MM.1S (cell line): ENCODE measurements around the gene SEPTIN8.

Source experiments
- DNase-seq: peaks from one replicate; pipeline ENCODE4 v3.0.0-alpha.2; 2015
- H2AFZ ChIP-seq: fragments of 300-600 bp; sonication (generic); 2 replicates; pipeline ENCODE4 v1.6.0; 2016; ENCODE audit warnings: antibody characterized with exemption, low read length
- H3F3A ChIP-seq: fragments of 300-600 bp; sonication (generic); 2 replicates; pipeline ENCODE4 v1.6.1; 2016; ENCODE audit warnings: mild to moderate bottlenecking, antibody characterized with exemption, low read length, moderate library complexity, mixed read lengths; ENCODE audit not compliant: insufficient read depth
- H3K27ac ChIP-seq: fragments of 300-600 bp; sonication (generic); 2 replicates; pipeline ENCODE4 v1.5.1; 2016; ENCODE audit warnings: mild to moderate bottlenecking, low read length
- H3K27me3 ChIP-seq: fragments of 300-600 bp; sonication (generic); replicated peaks from 2 replicates; pipeline ENCODE4 v1.6.0; 2016; ENCODE audit warnings: low read length; ENCODE audit not compliant: insufficient read depth
- H3K36me3 ChIP-seq: fragments of 300-600 bp; sonication (generic); replicated peaks from 2 replicates; pipeline ENCODE4 v1.6.1; 2016; ENCODE audit warnings: mild to moderate bottlenecking, low read length, mixed read lengths; ENCODE audit not compliant: insufficient read depth
- H3K4me1 ChIP-seq: fragments of 300-600 bp; sonication (generic); 2 replicates; pipeline ENCODE4 v1.6.1; 2016; ENCODE audit warnings: low read length, mixed read lengths
- H3K4me2 ChIP-seq: fragments of 300-600 bp; sonication (generic); 2 replicates; pipeline ENCODE4 v1.6.0; 2016; ENCODE audit warnings: low read depth, low read length
- H3K4me3 ChIP-seq: fragments of 300-600 bp; sonication (generic); 2 replicates; pipeline ENCODE4 v1.5.1; 2016; ENCODE audit warnings: low read length, mixed read lengths
- H3K79me2 ChIP-seq: fragments of 300-600 bp; sonication (generic); 2 replicates; pipeline ENCODE4 v1.6.1; 2016; ENCODE audit warnings: mixed run types, low read length, mixed read lengths
- H3K9ac ChIP-seq: fragments of 300-600 bp; sonication (generic); 2 replicates; pipeline ENCODE4 v1.6.1; 2016; ENCODE audit warnings: low read length, mixed read lengths
- H3K9me2 ChIP-seq: fragments of 300-600 bp; sonication (generic); replicated peaks from 2 replicates; pipeline ENCODE4 v1.6.1; 2016; ENCODE audit warnings: mild to moderate bottlenecking, low read length, mixed read lengths; ENCODE audit not compliant: insufficient read depth
- H3K9me3 ChIP-seq: fragments of 300-600 bp; sonication (generic); replicated peaks from 2 replicates; pipeline ENCODE4 v1.6.1; 2016; ENCODE audit warnings: mild to moderate bottlenecking, low read length, mixed read lengths; ENCODE audit not compliant: insufficient read depth
- H4K20me1 ChIP-seq: fragments of 300-600 bp; sonication (generic); 2 replicates; pipeline ENCODE4 v1.6.1; 2016; ENCODE audit warnings: mild to moderate bottlenecking, low read length, moderate library complexity, mixed read lengths; ENCODE audit not compliant: insufficient read depth
- EZH2 ChIP-seq: fragments of 300-600 bp; sonication (generic); optimal IDR thresholded peaks from 2 replicates; pipeline ENCODE3; 2017; ENCODE audit warnings: low read depth, mild to moderate bottlenecking, antibody characterized with exemption, low read length, mixed read lengths
- EZH2phosphoT487 ChIP-seq: fragments of 300-600 bp; sonication (generic); IDR thresholded peaks from 2 replicates; pipeline ENCODE4 v1.6.1; 2018; ENCODE audit warnings: antibody characterized with exemption, low read length
- TF ChIP-seq, protein P1 (sequence below): fragments of 300-600 bp; sonication (generic); IDR thresholded peaks from 2 replicates; pipeline ENCODE4 v1.5.1; 2016; ENCODE audit warnings: antibody characterized with exemption, low read length, mixed read lengths

SEPTIN8 gene

DNA sequence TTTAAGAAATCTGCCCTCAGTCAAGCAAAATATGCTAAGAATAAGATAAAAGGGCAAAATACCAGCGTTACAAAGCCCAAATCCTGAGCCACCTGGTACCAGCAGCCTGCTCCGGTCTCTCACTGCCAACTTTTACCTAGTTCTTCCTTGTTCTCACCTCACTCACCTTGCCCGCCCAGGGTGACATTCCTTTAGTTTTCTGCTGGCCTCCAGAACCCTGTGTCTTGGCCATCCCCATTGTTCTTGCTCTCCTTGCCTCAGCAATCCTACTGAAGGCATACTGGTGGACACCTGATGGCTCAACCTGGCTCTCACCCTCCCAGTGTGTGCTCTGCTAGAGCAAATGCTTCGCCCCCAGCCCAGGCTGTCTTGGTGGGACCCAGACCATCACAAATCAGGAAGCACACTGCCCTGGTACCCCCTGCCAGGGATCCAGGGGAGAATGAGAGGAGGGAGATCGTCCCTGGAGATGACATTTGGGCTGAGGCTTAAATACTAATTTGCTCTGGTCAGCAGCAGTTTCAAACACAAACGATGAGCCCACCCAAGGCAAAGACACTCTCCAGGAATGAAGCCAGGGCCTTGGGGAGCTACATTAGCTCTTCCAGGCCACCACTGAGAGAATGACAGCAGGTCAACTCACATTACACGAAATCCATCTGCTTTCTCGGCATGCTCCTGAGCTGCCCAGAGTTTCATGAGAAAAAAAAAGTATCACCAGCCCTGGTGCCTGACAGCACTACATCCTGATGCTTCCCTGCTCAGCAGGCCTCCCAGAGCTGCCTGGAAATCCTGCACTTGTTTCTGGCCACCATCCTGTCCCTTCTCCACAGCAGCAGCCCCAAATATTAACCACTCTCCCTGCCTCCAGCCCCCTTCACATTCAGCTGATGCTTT is 12.2 kb upstream of the SEPTIN8 start:
- H3K9ac ChIP-seq = no peak overlapping the region
- H3K4me2 ChIP-seq = no peak overlapping the region
- H3K36me3 ChIP-seq = no peaks in the 10 kb centered on the region
- H3K9me3 ChIP-seq = no peaks in the 10 kb centered on the region
- no peak overlapping the region for H3K4me3 ChIP-seq
- H3K27me3 ChIP-seq = no peaks in the 10 kb centered on the region
- H3K79me2 ChIP-seq = no peaks in the 10 kb centered on the region
- no peaks in the 10 kb centered on the region for H4K20me1 ChIP-seq
- no peaks in the 10 kb centered on the region for H3F3A ChIP-seq
- H3K9me2 ChIP-seq = no peaks in the 10 kb centered on the region
- no peak overlapping the region for H2AFZ ChIP-seq
- no peaks in the 10 kb centered on the region for H3K4me1 ChIP-seq
- DNase-seq = no peak
- H3K27ac ChIP-seq = no peak overlapping the region
- TF ChIP-seq, protein P1, sequence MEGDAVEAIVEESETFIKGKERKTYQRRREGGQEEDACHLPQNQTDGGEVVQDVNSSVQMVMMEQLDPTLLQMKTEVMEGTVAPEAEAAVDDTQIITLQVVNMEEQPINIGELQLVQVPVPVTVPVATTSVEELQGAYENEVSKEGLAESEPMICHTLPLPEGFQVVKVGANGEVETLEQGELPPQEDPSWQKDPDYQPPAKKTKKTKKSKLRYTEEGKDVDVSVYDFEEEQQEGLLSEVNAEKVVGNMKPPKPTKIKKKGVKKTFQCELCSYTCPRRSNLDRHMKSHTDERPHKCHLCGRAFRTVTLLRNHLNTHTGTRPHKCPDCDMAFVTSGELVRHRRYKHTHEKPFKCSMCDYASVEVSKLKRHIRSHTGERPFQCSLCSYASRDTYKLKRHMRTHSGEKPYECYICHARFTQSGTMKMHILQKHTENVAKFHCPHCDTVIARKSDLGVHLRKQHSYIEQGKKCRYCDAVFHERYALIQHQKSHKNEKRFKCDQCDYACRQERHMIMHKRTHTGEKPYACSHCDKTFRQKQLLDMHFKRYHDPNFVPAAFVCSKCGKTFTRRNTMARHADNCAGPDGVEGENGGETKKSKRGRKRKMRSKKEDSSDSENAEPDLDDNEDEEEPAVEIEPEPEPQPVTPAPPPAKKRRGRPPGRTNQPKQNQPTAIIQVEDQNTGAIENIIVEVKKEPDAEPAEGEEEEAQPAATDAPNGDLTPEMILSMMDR = no peak
- TF ChIP-seq EZH2phosphoT487 (no peak), EZH2 (no peak)

DNA sequence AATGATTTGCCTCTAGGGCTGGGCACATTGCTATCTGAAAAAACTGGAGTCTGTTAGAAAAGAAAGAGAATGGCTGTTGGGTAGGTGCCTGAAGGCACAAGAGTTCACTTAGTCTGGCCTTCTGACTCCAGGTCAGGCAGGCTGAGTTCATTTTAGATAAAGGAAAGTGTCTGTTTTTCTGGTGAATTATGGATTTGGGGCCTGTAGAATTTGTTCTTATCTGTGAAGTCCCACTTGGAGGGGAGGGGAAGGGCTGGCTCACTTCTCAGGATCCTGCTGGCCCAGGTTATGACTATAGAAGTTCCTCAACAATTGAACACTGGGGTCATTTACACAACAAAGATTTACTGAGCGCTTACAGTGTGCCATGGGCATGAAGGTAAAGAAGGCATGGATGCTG is 11.5 kb upstream of the SEPTIN8 start:
- TF ChIP-seq, protein P1 = no peak
- TF ChIP-seq EZH2 (no peak), EZH2phosphoT487 (no peak)
- no peak overlapping the region for H3K4me3 ChIP-seq
- no peak overlapping the region for H3K9ac ChIP-seq
- H3F3A ChIP-seq = no peaks in the 10 kb centered on the region
- H3K4me2 ChIP-seq = no peak overlapping the region
- no peaks in the 10 kb centered on the region for H3K36me3 ChIP-seq
- no peaks in the 10 kb centered on the region for H4K20me1 ChIP-seq
- H3K9me3 ChIP-seq = no peaks in the 10 kb centered on the region
- no peaks in the 10 kb centered on the region for H3K27me3 ChIP-seq
- H3K79me2 ChIP-seq = no peaks in the 10 kb centered on the region
- no peak overlapping the region for H2AFZ ChIP-seq
- no peak overlapping the region for H3K27ac ChIP-seq
- DNase-seq = no peak
- H3K4me1 ChIP-seq = no peaks in the 10 kb centered on the region
- no peaks in the 10 kb centered on the region for H3K9me2 ChIP-seq

DNA sequence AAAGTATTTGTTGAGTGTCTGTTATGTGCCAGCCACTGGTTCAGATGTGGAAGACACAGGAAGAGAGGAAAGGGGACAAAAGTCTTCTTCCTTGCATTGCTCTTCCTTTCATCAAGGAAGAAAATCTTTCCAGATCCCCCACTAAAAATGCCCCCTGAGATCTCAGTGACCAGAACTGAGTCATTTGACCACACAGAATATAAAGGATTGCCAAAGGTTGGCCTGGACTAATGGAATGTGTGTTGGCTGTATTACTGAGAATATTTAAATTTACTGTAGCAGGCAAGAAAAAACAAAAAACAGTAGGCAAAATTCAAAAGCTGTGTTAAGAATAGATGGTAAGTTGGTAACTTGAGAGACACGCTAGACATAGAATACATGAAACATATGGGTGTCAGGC is 10.0 kb upstream of the SEPTIN8 start:
- no peaks in the 10 kb centered on the region for H3K27me3 ChIP-seq
- no peaks in the 10 kb centered on the region for H3K9me2 ChIP-seq
- no peak for TF ChIP-seq EZH2
- TF ChIP-seq EZH2phosphoT487 = no peak
- TF ChIP-seq, protein P1 = no peak
- H3K9ac ChIP-seq = no peak overlapping the region
- no peak overlapping the region for H2AFZ ChIP-seq
- H3K36me3 ChIP-seq = no peaks in the 10 kb centered on the region
- no peaks in the 10 kb centered on the region for H3K4me1 ChIP-seq
- no peak overlapping the region for H3K27ac ChIP-seq
- H3K4me3 ChIP-seq = no peak overlapping the region
- no peaks in the 10 kb centered on the region for H3K79me2 ChIP-seq
- H3K4me2 ChIP-seq = no peak overlapping the region
- no peaks in the 10 kb centered on the region for H3K9me3 ChIP-seq
- no peaks in the 10 kb centered on the region for H4K20me1 ChIP-seq
- no peaks in the 10 kb centered on the region for H3F3A ChIP-seq
- no peak for DNase-seq
